Stimulated activated CD4-positive, alpha-beta T cell treated with anti-CD3 and anti-CD28 coated beads, Interleukin-1b, Interleukin-23, amount 100 ng/mL, for 1 hour (primary cell): Measurements from ENCODE around the gene SCAMP4.
"Not testable (repeated sequence)": the region's sequence is repeated elsewhere in the genome, so short reads cannot be mapped to it uniquely, and the experiment has no call there.

Experiments
- DNase-seq, 2 donors: peaks; one replicate each; pipeline ENCODE4 v3.0.0-alpha.2; 2020; ENCODE audit warnings: low read depth in 2 of 2

Gene SCAMP4

DNA sequence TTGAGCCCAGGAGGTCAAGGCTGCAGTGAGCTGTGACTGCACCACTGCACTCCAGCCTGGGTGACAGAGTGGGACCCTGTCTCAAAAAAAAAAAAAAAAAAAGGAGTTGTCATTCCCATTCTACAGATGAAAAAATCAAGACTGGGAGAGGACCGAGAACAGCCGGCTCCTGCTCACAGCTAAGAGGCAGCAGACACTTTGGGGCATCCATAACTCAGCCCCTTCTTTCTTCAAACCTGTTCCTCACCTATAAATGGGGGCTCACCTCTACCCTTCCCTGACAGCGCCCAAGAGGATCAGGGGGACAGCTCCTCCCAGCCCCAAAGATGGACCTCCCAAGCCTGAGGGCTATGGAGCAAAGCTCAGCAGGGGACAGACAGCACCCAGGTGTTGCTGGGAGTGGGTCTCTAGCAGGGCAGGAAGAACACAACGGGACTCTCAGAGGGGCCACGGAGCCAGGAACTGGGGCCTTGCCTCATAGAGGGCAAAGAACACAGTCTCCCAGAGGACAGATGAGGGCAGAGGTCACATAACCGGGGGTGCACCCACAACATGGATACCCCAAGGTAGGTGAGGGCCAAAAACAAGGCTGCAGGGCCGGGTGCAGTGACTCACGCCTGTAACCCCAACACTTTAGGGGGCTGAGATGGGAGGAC is 38.4 kb upstream of the SCAMP4 start:
- DNase-seq: no peak

DNA sequence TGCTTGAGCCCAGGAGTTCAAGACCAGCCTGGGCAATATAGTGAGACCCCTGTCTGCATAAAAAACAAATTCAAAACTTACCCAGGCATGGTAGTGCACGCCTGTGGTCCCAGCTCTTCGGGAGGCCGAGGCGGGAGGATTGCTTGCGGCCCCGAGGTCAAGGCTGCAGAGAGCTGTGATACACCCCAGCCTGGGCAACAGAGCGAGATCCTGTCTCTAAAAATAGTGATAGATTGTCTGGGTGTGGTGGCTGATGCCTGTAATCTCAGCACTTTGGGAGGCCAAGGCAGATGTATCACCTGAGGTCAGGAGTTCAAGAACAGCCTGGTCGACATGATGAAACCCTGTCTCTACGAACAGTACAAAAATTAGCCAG is 37.9 kb upstream of the SCAMP4 start:
- no peak for DNase-seq

DNA sequence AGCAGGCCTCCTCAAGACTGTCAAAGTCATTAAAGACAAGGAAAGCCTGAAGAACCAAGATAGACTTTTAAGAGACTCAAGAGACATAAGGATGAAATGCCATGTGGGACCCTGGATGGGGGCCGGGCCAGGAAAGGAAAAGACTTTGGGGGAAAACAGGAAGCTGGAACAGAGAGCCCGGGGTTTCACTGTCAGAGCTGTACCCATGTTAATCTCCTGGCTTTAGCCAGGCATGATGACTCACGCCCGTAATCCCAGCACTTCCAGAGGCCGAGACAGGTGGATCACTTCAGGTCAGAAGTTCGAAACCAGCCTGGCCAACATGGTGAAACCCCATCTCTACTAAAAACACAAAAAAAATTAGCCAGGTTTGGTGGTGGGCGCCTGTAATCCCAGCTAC is 36.2 kb upstream of the SCAMP4 start:
- DNase-seq: no peak

DNA sequence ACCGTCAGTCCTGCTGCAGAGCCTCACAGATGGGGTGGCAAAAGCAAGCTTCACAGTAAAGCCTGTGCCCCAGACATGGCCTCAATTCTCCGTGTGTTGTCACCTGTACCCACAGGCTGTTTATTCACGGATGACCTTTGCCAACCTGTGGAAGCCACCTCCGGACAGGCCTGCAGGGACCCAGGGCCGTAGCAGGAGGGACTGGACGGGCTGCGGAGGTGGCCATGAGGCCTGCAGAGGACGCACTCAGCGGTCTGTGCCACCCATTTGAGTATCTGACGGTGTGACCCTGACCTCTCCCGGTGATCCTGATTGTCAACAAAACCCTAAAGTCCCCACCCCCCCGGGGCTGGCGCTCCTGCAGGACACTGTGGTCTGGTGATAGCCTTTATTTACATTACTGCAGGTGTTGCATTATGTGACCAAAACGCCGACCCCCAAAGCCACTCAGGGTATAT is 34.0 kb upstream of the SCAMP4 start:
- no peak for DNase-seq

DNA sequence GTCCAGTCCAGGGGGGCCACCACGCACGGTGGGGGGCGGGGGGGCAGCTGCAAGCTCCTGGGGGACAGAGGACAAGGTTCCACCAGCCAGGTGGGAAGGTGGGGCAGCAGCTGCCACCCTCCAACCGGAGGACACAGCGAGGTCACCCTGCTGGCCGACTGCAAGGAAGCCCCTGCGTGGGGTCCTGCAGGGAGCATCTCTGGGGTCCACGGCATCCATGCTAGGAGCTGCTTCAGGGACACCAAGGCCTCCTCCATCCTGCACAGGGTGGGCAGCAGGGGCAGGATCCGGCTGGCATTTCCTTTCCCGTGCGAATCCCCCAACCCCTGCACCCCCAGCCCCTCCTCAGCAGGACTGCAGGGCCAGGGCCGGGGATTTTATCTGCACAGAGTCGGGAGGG is 33.6 kb upstream of the SCAMP4 start:
- DNase-seq: no peak

DNA sequence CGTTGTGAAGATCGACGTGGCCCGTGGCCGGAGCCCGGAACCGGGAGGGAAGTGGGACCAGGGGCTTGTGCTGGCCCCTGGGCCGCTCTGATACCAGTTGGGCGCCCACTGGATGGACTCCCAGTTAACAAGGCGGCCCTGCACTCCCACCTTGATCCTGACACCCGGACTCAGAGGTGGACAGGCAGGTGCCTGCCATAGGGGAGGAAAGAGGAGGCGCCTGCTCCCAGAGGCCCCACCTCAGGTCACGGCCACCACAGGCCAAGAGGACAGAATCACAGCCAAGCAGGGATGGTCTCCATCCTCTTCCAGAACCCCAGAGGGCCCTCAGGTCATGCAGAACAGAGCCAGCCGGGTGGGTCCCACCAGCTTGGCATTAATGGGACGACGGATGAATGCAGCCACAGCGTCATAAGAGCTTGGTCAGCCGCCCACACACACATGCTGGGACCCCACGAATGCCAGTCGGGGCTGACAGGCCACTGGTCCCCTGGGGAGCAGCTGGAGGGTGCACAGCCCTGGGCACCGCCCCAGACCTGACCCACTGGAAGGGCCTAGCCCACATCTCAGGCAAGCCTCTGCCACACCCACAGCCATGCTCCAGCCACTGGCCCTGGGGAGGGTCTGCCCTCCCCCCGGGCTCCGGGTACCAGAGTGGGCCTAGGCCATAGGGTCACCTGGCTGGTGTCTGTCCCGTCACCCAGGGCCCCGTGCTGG is 32.2 kb upstream of the SCAMP4 start:
- DNase-seq: no peak

DNA sequence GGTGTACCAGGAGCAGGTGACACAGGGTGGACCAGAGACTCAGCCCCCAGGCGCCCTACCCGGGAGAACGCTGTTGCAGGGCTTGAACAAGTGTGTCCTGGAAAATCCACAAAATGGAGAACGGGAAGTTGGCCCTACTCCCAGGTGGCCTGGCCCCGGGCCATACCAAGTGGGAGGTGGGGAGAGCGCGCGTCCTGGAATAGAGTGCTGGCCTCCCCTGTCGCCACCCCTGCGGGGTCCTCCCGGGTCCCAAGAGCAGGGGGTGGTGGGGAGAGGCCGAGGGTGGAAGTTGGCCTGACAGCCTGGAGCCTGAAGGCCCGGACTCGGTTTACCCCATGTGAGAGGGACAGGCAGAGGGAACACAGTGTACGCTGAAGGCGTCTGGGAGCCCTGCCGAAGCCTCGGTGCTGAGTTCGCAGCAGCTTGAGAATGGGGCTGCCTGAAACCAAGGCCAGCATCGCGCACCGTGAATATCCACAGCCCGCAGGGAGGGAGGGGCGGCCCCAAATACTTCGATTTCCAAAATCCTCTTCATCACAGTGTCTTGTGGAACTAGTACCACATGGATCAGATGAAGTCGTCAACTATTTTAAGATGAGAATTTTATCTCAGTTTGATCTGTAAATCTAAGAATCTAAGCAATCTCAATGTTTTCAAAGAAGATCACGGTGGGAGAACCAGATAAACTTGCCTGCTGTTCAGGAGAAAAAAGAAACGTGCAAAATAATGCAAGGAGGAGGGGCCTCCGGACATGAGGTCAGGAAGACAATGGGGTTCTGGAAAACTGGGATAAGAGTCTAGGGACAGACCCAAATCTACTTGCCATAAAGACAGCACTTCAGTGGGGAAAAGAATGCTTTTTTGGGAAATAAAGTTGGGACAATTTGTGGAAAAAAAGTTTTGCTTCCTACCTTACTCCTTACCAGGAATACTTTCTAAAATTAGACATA is 31.4 kb upstream of the SCAMP4 start:
- DNase-seq: no peak

DNA sequence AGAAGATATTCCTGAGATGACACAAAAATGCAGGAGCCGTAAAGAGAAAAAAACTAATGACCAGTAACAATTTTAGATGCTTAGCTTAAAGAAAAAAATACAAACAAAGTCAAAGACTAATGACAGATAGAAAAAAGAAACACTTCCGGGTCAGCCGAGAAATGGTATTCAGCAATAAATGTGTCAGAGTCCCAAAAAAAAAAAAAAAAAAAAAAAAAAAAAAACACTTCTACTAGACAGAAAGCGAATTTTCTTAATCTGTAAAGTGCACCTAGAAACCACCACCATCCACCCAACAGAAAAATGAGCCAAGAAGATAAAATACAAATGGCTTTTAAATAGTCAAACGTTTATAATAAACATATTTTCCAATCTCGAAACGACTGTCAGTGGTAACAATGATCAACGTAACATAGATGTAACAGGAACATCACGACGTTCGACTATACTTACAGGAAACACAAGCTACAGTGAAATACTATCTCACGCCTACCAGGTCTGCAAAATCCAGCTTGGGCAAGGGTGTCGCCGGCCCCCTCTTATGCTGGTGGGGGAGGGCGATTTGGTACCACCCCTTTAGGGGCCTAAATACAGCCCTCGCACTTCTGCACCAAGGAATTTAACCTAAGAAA is 30.5 kb upstream of the SCAMP4 start:
- no peak for DNase-seq

DNA sequence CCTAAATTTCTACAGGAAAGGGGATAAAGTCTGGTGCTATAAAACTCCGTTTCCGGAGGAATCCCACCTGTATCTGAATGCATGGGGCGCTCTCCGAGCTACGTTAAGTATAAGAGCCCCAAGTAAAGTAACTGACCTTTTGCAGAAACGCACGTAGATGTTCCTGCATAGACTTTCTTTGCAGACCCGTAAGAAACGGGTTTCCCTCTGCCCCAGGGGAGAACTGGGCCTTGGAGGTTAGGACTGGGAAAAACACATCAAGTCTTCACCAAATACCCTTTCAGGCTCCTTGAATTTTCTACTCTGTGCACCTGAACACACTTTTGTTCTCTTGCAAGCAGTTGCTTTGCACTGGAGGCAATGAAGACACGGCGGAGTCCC is 29.9 kb upstream of the SCAMP4 start:
- not testable (repeated sequence) for DNase-seq

DNA sequence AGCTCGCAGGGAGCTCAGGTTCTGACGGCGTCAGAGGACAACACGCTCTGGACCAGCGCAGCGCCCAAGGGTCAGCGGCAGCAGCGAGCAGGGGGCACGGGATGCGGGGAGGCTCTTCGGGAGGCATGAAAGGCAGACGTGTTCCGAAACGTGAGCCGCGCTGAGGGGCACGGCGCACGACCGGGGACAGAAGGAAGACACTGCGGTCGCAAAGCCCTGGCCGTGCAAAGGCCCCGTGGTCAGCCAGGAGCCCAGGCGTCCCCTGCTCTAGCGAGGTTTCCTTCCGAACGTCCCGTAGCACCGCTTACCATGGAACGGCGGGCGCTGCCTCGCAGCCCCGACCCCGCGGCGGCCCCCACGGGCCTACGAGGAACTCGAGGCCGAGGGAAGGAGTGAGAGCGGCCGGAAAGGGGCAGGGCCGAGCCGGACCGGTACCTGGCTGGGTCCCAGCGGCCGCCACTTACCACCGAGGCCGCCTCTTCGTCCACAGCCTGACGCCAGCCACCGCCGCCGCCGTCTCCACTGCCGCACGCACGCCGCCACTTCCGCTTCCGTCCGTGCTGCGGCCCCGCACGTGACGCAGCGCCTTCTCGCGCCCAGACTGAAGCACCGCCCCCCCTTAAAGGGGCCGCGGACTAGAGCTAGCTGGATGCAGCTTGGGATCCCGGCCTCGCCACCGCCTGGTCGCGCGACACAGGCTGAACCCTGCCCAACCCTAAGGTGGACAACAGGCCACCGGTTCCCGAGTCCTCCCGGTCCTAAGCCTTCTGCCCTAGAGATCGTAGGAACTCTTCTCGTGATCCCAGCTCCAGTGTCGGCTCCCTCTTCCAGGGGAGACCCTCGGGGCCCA is 29.3 kb upstream of the SCAMP4 start:
- peak; percentile 57 to 72 for DNase-seq

DNA sequence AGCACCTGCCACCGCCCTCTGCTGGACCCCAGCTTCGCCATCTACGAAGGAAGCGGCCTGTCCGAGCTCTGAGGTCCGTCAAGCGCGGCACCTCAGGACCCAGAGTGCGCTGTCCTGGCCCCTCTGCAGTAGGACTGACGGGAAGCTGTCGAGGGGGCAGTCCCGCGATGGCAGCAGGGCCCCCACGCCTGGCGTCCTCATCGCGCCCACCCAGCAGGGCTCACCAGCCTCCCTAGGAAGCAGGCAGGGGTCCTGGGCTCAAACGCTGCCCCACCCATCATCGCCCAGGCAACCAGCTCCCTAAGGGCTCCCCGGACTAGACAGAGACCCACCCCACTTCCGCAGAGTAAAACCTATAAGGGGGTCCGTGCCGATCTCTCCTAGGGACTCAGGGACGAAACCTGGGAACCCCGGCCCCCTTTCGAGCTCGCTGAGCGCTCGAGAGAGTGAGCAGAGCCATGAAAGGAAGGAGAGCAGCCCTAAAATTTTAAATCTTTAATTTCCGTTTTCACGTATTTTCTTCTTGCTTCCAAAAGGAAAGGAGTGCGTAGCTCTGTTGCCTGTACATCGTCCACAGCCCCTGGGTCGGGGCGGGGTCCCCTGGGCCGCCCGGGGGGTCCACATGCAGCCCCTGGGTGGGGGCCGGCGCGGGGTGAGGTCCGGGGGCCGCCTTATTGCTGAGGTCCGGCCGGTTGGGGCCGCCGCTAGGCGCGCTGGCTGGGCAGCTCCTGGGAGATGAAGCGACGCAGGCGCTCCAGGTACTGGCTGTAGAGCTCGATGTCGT is 28.5 kb upstream of the SCAMP4 start:
- not testable (repeated sequence) for DNase-seq

DNA sequence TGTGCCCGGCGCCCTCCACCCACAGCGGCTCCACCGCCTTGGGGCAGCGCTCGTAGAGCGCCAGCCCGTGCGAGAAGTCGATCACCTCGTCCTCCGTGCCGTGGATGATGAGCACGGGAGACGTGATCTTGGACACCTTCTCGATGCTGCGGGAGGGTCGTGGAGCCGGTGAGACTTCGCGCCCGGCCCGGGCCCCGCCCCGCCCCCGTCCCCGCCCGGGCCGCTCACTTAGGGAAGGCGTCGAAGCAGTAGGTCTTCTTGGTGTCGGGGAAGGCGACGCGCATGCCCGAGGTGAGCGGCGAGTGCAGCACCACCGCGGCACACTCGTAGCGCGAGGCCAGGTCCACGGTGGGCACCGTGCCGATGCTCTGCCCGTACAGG is 27.9 kb upstream of the SCAMP4 start:
- not testable (repeated sequence) for DNase-seq

DNA sequence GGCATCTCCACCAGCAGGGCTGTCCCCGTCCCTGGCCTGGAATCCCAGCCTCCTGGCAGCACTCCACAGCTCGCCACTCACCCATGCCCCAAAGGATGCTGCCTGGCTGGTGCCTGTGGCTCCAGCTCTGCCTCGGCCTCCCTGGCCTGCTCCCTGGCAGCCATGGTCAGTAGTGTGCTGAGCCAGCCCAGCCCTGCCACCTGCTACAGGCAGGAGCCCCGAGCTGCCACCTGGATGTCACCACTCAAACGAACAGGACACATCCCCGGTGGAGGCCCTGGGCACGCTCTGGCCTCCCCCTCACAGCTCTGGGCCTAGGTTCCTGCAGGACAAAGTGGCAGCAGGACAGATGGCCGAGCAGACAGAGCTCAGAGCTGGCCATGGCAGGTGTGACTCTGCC is 26.6 kb upstream of the SCAMP4 start:
- not testable (repeated sequence) for DNase-seq

DNA sequence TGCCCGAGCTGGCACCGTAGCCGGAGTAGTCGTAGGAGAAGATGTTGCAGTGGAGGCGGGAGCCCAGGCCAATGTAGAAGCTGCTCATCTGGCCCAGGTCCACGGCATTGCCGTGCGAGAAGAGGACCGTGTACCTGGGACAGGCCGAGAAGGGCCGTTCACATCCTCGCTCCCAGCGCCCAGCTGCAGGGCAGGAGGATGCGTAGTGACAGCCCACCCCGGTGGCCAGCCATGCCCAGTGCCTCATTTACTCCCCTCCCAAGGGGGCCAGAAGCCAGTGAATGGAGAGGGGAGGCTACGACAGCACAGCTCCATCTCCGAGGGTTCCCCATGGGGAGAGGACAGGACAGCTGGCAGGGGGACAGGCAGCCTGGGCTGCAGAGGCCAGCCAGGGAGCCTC is 25.2 kb upstream of the SCAMP4 start:
- DNase-seq: not testable (repeated sequence)

DNA sequence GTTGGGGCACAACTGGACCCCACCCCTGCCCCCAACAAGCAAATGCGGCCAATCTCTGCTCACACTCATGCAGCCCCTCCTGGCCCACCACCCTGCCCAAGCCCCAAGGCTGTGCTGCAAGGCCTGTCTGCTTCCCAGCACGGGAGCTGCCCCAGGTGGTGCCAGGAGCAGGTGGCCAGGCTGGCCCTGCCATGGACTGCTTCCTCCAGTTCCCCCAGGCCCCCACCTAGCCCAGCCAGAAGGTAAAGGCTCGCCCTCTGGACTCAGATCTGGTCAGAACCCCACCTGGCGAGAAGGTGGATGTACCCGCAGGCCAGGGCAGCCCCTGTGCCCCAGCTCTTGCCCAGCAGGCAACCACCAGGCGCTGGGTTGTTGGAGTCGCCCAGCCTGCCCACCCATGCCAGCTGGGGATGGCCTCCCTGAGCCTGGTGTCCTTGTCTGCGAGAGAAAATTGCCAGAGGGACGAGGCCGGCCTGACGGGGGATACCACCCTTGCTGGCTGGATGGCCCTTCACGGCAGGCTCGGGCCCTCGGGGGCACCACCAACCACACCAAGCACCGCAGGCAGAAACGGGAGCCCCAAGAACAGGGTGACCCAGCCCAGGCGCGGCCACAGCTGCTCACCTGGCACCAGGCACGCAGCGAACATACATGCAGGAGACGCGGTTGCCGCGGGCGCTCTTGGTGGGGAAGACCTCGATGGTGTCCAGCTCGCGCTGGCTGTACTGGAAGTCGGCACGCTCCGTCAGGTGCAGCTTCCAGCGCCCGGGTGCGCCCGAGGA is 24.4 kb upstream of the SCAMP4 start:
- no peak for DNase-seq

DNA sequence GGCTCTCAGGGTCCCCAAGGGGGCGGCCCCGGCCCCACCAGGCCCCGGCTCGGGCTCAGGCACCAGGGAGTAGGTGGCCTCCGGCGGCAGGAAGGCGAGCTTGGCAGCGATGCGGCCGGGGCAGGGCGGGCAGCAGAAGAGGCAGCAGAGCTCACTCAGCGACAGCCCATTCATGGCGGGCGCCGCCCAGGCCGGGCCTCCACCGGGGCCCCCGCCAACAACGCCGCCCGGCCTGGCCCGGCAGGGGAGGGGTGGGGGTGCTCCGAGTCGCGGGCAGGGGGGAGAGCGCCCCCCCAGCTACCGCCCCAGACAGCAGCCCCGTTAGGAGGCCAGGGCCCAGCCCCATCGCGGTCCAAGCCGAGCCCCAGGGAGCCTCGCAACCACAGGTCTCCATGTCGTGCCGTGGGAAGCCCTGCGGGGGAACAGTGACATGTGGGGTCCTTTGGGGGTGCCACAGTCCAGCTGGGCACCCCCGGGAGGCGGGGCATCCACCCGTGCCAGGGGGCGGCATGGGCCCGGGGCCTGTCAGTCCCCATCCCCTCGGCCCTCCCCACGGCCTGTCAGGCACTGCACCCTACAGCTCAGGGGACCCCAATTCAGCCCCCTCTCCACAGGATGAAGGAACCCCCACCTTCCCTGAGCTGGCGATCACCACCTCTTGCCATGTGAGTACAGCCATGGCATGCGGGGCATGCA is 23.7 kb upstream of the SCAMP4 start:
- not testable (repeated sequence) for DNase-seq

DNA sequence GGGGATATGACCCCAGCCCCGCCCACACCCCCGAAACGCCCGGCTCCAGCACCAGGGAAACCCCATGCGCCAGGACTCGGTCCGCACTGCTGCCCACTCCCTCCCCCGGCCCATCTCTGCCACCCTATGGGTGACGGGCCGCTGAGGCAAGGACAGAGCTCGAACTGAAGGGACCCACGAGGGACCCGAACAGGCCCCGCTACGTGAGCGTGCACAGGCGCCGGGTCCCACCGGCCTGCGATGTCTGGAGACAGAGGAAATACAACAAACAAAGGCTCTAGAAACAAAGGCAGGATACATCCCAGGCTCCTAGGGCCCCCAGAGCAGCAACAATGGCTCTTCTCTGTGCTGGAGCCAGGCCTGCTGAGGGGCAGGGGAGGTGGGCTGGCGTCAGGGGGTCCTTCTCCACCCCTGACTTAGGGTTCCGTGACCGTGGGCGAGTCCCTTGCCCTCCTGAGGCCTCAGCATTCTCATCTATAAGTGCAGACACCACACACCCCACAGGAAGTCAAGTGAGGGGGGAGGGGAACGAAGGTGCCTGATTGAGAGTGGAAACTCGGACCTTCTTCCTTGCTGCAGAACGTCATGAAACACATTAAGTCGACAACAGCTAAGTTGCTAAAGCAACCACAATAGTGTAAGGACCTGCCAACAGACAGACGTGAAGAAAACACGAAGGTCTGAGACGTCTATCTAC is 23.0 kb upstream of the SCAMP4 start:
- peak in 1 of 2 donors; percentile 71 for DNase-seq
